Measurements from ENCODE around the gene TYMS. TPM values are rescaled to one million over a fixed set of nuclear protein-coding genes. Genes with fewer than 3 reads are reported as not detected.

The TYMS gene
- total RNA-seq, 2 experiments from 2014 or later: 90.7 to 196 TPM

DNA sequence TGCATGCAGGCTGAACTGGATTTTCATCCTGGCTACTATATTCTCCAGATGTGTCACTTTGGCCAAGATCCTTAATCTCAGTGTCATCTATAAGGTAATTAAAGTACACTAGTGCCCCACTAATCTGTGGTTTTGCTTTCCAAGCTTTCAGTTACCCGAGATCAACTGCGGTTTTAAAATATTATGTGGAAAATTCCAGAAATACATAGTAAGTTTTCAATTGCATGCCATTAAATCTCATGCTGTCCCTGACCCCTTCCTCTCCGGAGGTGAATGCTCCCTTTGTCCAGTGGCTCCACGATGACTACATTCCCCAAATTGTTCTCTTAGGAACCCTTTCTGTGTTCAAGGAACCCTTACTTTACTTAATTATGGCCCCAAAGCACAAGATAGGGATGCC, 5.3 kb upstream of the TYMS start:
- H2AFZ ChIP-seq (ENCODE audit: low read length): no peak overlapping the region
- H3K27ac ChIP-seq (ENCODE audit: low read depth, low read length, poor library complexity, severe bottlenecking): no peak overlapping the region
- peaks cover 12% of the 10 kb centered on the region; the same call in 1 of the 2 replicates for H3K36me3 ChIP-seq (ENCODE audit: insufficient read depth, low read length)
- H3K4me3 ChIP-seq (ENCODE audit: low read depth, low read length, poor library complexity, severe bottlenecking): no peak overlapping the region
- intact Hi-C loops (cut with micrococcal nuclease; ENCODE audit: unreplicated experiment): no loop called here
- POLR2A ChIA-PET: no interaction called here
- H3K9me3 ChIP-seq (ENCODE audit: low read length): no peaks in the 10 kb centered on the region
- no peaks in the 10 kb centered on the region for H3K9me2 ChIP-seq (ENCODE audit: insufficient read depth, low read length)
- H3K4me1 ChIP-seq (ENCODE audit: insufficient read depth, low read length, poor library complexity, severe bottlenecking): peaks cover 25% of the 10 kb centered on the region
- H3K4me2 ChIP-seq (ENCODE audit: low read length): no peak overlapping the region
- CTCF ChIA-PET (ENCODE audit: unreplicated experiment): no interaction called here
- H3K79me2 ChIP-seq (ENCODE audit: insufficient read depth, low read depth, low read length): peaks cover 22% of the 10 kb centered on the region; the same call in 1 of the 2 replicates
- no TSS peak for BruUV-seq (replicated peaks)
- no peak for DNase-seq (ENCODE audit: low spot score)
- H4K20me1 ChIP-seq (ENCODE audit: insufficient read depth, low read length): peaks cover 25% of the 10 kb centered on the region
- no peak for TF ChIP-seq EZH2phosphoT487 (IDR thresholded peaks at IDR 0.05; ENCODE audit: borderline replicate concordance, low read depth, low read length)

DNA sequence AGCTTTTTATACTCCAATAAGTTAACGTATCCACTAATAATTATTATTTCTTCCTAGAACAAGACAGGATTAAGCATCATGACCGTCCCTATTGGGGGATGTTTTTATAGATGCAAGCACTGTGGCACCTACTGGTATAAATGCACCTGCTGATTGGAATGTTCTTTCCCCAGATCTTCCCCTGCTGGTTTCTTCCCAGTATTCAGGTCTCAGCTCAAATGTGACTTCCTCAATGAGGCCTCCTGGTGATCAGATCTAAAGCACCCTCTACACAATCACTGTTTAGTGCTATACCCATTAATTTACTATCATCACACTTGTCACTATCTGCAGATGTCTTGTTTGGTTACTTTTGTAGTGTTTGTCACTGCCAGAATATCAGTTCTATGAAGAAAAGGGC, 3.9 kb upstream of the TYMS start:
- CTCF ChIA-PET (ENCODE audit: unreplicated experiment): no interaction called here
- no peak for DNase-seq (ENCODE audit: low spot score)
- Histone ChIP-seq H3K4me1 (ENCODE audit: insufficient read depth, low read length, poor library complexity, severe bottlenecking) (peaks cover 25% of the 10 kb centered on the region), H3K79me2 (ENCODE audit: insufficient read depth, low read depth, low read length) (peaks cover 24% of the 10 kb centered on the region; the same call in 1 of the 2 replicates), H4K20me1 (ENCODE audit: insufficient read depth, low read length) (peaks cover 22% of the 10 kb centered on the region; the same call in 1 of the 2 replicates), H3K4me3 (ENCODE audit: low read depth, low read length, poor library complexity, severe bottlenecking) (no peak overlapping the region), H3K9me3 (ENCODE audit: low read length) (no peaks in the 10 kb centered on the region), H3K36me3 (ENCODE audit: insufficient read depth, low read length) (peaks cover 12% of the 10 kb centered on the region; the same call in 1 of the 2 replicates), H3K9me2 (ENCODE audit: insufficient read depth, low read length) (no peaks in the 10 kb centered on the region), H3K4me2 (ENCODE audit: low read length) (no peak overlapping the region), H2AFZ (ENCODE audit: low read length) (no peak overlapping the region), H3K27ac (ENCODE audit: low read depth, low read length, poor library complexity, severe bottlenecking) (no peak overlapping the region)
- intact Hi-C loops (cut with micrococcal nuclease; ENCODE audit: unreplicated experiment): no loop called here
- POLR2A ChIA-PET: interaction anchor here (0.6 to 1.5 kb wide), 2 partner anchors 20 to 49 kb away, joined by 3 to 4 read pairs; no protein-coding TSS in a partner anchor
- no TSS peak for BruUV-seq (replicated peaks)
- TF ChIP-seq CTCF (conservative IDR thresholded peaks at IDR 0.05; ENCODE audit: low read length) (no peak), EZH2phosphoT487 (IDR thresholded peaks at IDR 0.05; ENCODE audit: borderline replicate concordance, low read depth, low read length) (no peak)

DNA sequence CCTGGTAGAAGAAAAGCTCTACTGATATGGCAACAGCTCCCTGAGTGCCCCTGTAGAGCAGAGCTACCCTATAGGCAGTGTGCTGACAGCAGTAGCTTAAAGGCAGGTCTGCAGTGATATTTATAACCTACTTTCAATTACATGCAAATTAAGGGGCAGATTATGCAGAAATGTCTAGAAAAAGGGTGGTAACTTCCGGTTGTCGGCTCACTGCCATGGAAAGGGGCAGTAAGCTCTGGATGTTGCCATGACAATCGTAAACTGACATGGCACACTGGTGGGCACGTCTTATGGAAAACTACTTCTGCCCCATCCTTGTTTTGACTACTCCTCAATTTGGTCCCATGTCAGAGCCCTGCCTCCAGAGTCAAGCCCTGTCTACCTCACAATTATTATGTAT, 2.9 kb upstream of the TYMS start:
- H4K20me1 ChIP-seq (ENCODE audit: insufficient read depth, low read length): peaks cover 16% of the 10 kb centered on the region; the same call in 1 of the 2 replicates
- ChIA-PET POLR2A (interaction anchor here (1.5 kb wide), 1 partner anchor 19 kb away, joined by 3 read pairs; no protein-coding TSS in a partner anchor), CTCF (ENCODE audit: unreplicated experiment) (no interaction called here)
- H3K27ac ChIP-seq (ENCODE audit: low read depth, low read length, poor library complexity, severe bottlenecking): no peak overlapping the region
- no peaks in the 10 kb centered on the region for H3K9me3 ChIP-seq (ENCODE audit: low read length)
- H3K4me3 ChIP-seq (ENCODE audit: low read depth, low read length, poor library complexity, severe bottlenecking): no peak overlapping the region
- H3K9me2 ChIP-seq (ENCODE audit: insufficient read depth, low read length): no peaks in the 10 kb centered on the region
- no peak for TF ChIP-seq EZH2phosphoT487 (IDR thresholded peaks at IDR 0.05; ENCODE audit: borderline replicate concordance, low read depth, low read length)
- TF ChIP-seq CTCF (conservative IDR thresholded peaks at IDR 0.05; ENCODE audit: low read length): no peak
- peaks cover 18% of the 10 kb centered on the region for H3K36me3 ChIP-seq (ENCODE audit: insufficient read depth, low read length)
- intact Hi-C loops (cut with micrococcal nuclease; ENCODE audit: unreplicated experiment): no loop called here
- H3K4me2 ChIP-seq (ENCODE audit: low read length): 0 out of 2 replicates have a peak overlapping the region, but pooled peaks have one; percentile 30
- H3K4me1 ChIP-seq (ENCODE audit: insufficient read depth, low read length, poor library complexity, severe bottlenecking): peaks cover 33% of the 10 kb centered on the region
- H3K79me2 ChIP-seq (ENCODE audit: insufficient read depth, low read depth, low read length): peaks cover 35% of the 10 kb centered on the region
- H2AFZ ChIP-seq (ENCODE audit: low read length): no peak overlapping the region
- no TSS peak for BruUV-seq (replicated peaks)
- peak; percentile 31 for DNase-seq (ENCODE audit: low spot score)

Data from OCI-LY7 (cell line).